ENCODE data around the gene STX8.

GRCh38 chr17:9242983-9243382, 332.6 kb downstream of the STX8 start:
- TF ChIP-seq, protein P1, sequence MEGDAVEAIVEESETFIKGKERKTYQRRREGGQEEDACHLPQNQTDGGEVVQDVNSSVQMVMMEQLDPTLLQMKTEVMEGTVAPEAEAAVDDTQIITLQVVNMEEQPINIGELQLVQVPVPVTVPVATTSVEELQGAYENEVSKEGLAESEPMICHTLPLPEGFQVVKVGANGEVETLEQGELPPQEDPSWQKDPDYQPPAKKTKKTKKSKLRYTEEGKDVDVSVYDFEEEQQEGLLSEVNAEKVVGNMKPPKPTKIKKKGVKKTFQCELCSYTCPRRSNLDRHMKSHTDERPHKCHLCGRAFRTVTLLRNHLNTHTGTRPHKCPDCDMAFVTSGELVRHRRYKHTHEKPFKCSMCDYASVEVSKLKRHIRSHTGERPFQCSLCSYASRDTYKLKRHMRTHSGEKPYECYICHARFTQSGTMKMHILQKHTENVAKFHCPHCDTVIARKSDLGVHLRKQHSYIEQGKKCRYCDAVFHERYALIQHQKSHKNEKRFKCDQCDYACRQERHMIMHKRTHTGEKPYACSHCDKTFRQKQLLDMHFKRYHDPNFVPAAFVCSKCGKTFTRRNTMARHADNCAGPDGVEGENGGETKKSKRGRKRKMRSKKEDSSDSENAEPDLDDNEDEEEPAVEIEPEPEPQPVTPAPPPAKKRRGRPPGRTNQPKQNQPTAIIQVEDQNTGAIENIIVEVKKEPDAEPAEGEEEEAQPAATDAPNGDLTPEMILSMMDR (IDR thresholded peaks at IDR 0.05; ENCODE audit: borderline replicate concordance, extremely low read depth, low read length, poor library complexity, severe bottlenecking) = no peak
- no peak for TF ChIP-seq EZH2 (IDR thresholded peaks at IDR 0.05; ENCODE audit: borderline replicate concordance, low read depth, low read length, severe bottlenecking)

Measured in DND-41 (cell line).